GM12892 (cell line): ENCODE results near the gene SRSF3.
A peak's percentile ranks its signal among the peaks of the same experiment; 100 is the strongest.
"Not testable (repeated sequence)": the region's sequence is repeated elsewhere in the genome, so short reads cannot be mapped to it uniquely, and the experiment has no call there.

Source experiments
- DNase-seq: peaks from one replicate; pipeline ENCODE4 v3.0.0; 2011; ENCODE audit not compliant: insufficient read length
- FAIRE-seq: peaks from 2 replicates; lab custom pipeline; 2011; peaks lifted over from hg19 to GRCh38; lab: Jason Lieb, UNC
- POLR2A ChIP-seq: IDR thresholded peaks from 2 replicates; pipeline ENCODE4 v1.6.1; 2011; ENCODE audit warnings: low read depth, low read length, control low read depth
- POLR2AphosphoS5 ChIP-seq: IDR thresholded peaks from 2 replicates; pipeline ENCODE4 v1.6.1; 2011; ENCODE audit warnings: low read depth, low read length, control low read depth
- TAF1 ChIP-seq: IDR thresholded peaks from 2 replicates; pipeline ENCODE4 v1.6.1; 2011; ENCODE audit warnings: low read depth, mild to moderate bottlenecking, control low read depth, low read length, borderline replicate concordance

The SRSF3 gene

DNA sequence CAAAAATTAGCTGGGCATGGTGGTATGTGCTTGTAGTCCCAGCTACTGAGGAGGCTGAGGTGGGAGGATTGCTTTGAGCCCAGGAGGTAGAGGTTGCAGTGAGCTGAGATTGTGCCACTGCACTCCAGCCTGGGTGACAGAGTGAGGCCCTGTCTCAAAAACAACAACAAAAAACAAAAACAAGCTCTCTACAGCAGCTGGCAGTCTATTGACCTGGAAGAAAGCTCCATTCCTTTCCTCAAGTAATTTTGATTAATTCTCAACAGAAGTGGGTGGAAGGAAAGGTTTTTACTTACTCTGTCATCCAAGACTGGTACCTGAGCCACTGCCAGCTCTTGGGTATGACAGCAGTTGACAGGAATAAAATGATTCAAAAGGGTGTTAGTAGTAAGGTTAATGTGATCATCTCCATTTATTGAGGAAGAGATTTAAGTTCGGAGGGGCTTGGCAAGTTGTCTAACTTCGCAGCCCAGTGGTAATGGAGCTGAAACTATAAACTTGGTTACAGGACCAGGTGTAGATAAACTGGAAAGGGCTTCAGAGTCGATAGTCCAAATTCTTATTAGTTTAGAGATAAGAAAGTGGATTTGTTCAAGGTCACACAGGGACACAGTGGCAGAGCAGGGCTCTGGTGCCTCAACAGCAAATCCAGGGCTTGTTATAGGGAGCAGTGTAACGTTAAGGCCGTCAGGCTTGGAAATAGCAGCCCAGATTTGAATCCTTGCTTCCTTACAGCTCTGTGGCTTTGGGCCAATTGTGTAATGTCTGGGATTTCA is 14.8 kb downstream of the SRSF3 start:
- FAIRE-seq, result peak; percentile 51
- no peak for DNase-seq
- peak; percentile 4; the same call in 1 of the 2 replicates for TF ChIP-seq POLR2A
- no peak; the same call in 1 of the 2 replicates for TF ChIP-seq POLR2AphosphoS5

DNA sequence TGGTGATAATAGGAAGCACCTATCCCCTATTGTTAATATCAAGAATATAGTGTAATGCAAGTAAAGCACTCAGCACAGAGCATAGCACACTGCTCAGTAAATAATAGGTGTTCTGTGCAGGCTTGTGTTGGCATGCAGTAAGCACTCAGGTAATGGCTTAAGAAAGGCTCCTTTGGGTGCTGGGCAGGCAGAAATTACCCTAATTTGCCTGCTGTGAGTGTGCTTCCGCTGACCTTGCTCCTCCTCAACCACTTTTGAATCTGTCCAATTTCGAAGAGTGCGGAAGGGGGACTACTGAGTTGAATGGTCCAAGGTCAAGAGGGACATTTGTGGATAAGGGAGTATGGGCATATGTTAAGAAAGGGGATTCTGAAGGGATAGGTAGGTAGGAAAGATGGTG is 15.4 kb downstream of the SRSF3 start:
- DNase-seq, result no peak
- peak; percentile 70 for FAIRE-seq
- no peak for TF ChIP-seq TAF1
- no peak for TF ChIP-seq POLR2AphosphoS5
- TF ChIP-seq POLR2A, result peak; percentile 41

DNA sequence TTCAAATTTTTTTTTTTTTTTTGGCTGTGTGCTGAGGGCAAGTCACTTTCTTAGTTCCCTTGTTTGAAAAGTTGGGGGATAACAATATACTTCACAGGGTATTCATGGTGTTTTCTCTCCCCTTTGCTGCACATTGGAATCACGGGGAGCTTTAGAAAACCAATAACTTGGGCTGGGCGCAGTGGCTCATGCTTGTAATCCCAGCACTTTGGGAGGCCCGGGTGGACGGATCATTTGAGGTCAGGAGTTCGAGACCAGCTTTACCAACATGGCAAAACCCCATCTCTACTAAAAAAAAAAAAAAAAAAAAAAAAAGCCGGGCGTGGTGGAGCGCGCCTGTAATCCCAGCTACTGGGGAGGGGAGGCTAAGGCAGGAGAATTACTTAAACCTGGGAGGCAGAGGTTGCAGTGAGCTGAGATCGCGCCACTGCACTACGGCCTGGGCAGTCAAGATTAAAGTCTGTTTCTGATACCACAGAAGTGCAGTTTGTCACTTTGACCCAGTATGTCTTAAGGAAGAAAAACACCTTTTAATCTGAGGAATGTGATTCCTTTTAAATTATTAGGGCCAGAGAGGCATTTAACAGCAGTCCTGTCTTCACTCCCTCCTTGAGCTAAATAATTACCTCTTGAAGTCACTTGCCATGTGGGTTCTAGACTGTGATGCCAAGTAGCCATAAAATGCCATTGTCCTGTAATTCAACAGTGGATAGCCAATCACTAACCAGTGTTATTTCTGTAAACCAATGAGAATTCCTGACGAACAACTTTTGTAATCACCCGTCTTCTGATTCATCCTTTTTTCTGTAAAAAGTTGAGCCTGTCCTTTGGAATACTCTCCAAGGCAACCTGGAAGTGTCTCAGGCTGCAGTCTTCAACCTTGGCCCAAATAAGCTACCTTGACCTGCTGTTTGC is 16.1 kb downstream of the SRSF3 start:
- FAIRE-seq, result no peak
- no peak for TF ChIP-seq TAF1
- no peak for DNase-seq

DNA sequence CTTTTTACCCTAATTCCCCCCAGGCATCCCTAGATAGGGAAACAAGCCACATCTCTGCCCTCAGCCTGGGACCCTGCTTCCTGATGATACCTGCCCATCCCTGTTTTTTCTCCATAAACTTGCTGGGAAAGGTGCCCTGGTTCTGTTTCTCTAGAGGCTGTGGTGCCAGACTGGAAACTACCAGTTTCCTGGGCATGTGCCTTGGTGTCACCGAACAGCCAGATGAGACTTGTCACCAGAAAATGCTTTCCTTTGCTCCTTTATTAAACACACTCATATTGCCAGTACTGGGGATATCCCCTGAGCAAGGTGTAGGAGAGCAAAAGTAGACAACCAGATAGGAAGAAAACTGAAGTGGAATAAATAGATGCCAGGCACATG is 16.8 kb downstream of the SRSF3 start:
- FAIRE-seq (no peak), DNase-seq (no peak)
- TF ChIP-seq TAF1, result no peak

DNA sequence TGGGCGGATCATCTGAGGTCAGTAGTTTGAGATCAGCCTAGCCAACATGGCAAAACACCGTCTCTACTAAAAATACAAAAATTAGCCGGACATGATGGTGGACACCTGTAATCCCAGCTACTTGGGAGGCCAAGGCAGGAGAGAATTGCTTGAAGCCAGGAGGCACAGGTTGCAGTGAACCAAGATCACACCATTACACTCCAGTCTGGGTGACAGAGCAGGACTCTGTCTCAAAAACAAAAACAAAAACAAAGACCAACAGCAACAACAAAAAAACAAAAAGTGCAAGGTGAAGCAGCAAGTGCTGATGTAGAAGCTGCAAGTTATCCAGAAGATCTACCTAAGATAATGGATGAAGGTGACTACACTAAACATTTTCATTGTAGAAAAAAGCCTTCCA is 17.5 kb downstream of the SRSF3 start:
- not testable (repeated sequence) for DNase-seq, FAIRE-seq

DNA sequence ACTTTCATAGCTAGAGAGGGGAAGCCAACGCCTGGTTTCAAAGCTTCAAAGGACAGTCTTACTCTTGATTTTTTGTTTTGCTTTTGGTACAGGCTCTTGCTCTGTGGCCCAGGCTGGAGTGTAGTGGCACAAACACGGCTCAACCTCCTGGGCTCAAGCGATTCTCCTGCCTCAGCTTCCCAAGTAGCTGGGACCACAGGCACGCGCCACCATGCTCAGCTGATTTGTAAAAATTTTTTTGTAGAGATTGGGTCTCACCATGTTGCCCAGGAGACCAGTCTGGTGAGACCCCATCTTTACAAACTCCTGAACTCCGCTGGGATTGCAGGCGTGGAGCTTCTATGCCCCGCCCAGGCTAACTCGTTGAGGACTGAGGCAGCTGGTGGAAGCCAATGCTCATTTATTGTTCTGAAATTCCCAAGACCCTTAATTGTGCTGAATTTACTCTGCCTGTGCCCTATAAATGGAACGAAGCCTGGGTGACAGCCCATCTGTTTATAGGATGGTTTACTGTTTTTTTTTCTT is 18.0 kb downstream of the SRSF3 start:
- TF ChIP-seq POLR2A, result no peak
- no peak for TF ChIP-seq POLR2AphosphoS5
- no peak for TF ChIP-seq TAF1
- FAIRE-seq, result no peak
- no peak for DNase-seq

DNA sequence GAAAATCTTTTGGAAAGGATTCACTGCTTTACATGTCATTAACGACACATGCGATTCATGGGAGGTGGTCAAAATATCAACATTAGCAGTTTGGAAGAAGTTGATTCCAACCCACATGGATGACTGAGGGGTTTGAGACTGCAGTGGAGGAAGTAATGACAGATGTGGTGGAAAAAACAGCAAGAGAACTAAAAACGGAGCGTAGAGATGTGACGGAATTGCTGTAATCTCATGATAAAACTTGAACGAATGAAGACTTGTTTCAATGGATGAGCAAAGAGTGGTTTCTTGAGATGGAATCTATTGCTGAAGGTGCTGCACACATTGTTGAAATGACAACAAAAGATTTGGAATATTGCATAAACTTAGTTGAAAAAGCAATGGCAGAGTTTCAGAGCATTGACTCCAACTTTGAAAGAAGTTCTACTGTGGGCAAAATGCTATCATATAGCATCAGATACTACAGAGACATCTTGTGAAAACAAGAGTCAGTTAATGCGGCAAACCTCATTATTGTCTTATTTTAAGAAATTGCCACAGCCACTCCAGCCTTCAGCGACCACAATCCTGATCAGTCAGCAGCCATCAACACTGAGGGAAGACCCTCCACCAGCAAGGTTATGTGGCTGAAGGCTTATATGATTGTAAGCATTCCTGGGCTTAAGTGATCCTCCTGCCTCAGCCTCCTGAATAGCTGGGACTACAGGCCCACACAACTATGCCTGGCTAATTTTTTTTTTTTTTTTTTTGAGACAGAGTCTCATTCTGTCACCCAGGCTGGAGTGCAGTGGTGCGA is 19.2 kb downstream of the SRSF3 start:
- TF ChIP-seq POLR2AphosphoS5, result no peak
- no peak for TF ChIP-seq TAF1
- no peak for TF ChIP-seq POLR2A
- no peak for FAIRE-seq
- DNase-seq, result no peak

DNA sequence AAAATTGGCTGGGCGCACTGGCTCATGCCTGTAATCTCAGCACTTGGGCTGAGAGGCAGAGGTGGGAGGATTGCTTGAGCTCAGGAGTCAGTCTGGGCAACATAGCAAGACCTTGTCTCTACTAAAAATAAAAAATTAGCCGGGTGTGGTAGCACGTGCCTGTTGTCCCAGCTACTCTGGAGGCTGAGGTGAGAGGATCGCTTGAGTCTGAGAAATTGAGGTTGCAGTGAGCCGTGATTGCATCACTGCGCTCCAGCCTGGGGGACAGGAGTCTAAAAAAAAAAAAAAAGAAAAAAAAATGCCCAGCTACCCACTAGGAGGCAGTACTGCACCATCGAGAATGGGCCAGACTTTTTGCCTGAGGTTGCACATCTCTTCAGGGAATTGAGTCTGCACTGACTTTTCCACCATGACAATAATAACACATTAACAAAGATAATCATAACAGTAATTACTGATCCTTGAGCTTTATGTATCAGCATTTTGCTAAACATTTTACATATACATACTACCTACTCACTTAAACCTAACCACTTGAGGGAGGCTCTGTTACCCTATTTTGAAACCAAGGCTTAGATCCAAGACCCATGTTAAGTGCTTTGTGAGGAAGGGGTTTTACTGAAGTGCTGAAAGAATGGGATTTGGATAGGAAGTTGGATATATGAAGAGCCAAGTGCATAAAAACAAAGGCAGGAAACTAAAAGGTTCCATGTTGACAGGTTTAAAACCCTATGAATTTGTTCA is 21.0 kb downstream of the SRSF3 start:
- DNase-seq (no peak), FAIRE-seq (no peak)
- TF ChIP-seq POLR2AphosphoS5 (no peak), TAF1 (no peak), POLR2A (no peak)

DNA sequence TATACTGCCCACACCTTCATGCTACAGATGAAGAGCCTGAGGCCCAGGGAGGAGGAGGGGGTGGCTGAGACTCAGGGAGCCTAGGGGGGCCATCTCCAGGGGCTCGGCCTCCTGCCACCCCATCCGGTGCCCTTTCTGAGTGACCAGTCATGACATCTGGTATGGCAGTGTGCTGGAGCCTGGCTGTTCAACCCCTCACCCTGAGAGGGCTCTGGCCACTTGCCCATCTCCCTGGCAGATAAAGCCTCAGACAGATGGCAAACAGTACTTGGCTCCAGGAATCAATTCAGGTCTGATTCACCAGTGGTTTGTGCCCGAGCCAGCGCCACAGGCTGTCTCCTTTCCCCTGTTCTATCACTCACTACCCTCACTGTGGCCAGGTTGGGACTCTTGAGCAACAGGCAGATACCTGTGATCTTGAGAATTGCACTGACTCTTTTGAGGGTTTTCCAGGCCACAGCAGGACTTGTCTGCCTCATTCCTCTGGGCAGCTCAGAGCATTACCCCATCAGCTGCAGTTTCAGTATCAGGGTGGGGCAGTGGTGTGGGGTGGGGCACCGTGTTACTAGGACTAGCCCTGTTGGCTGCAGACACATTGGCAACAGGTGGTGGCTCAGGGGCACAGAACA is 22.8 kb downstream of the SRSF3 start:
- DNase-seq (no peak), FAIRE-seq (no peak)
- no peak for TF ChIP-seq POLR2A
- no peak for TF ChIP-seq TAF1
- no peak for TF ChIP-seq POLR2AphosphoS5

DNA sequence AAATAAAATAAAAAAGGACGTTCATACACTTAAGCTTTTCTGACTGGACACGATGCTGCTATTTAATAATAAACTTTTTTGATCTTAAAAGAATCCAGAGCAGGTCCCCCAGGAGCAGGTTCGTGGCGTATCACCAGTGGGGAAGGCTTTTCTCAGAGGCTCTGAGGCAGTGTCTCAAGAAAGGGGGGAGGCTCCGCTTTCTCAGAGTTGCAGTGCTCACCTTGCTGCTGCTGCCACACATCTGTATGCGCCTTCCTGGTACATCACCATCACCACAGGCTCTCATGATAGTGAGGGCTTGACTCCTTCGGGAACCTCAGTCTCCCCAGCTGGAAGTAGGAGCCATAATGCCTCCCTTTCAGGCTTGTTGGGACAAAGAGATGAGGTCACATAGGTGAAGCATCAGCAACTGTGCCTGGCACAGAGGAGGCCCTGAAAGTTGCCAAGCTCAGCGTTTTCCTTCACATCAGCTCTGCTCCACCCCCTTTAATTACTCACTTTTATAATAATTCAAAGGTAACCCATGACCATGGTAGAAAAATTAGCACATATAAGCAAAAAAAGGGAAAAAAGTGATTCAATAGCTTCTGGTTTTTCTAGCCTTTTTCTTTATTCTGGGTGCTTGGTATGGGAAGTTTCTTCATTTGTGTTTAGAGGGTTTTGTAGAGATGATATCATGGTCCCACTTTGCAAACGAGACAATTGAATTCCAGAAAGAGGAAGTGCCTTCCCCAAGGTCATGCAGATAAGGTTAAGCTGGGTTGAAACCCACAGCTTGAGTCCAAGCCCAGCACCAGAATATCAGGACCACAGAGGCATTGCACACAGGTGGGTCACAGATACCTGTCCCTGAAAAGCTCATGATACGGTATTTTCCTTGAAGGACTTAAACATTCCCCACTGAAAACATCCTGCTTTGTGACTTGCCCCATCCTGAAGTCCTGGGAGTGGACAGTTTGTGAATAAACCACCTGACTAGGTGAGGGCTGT is 24.5 kb downstream of the SRSF3 start:
- FAIRE-seq, result no peak
- no peak for TF ChIP-seq POLR2AphosphoS5
- no peak for TF ChIP-seq POLR2A
- no peak for TF ChIP-seq TAF1
- DNase-seq, result no peak
